Measurements from ENCODE around the gene IVNS1ABP. TPM values are rescaled to one million over a fixed set of nuclear protein-coding genes. Genes with fewer than 3 reads are reported as not detected.

IVNS1ABP gene
- total and polyA plus RNA-seq, 2 donors (not counting 3 experiments of a cell fraction or from before 2014, with no cell fraction given) = 26.3 to 81.6 TPM

- Histone ChIP-seq H4K20me1 (replicated peaks; ENCODE audit: control insufficient read depth, extremely low read depth, insufficient read depth, low read length) (peaks cover 21% of the 10 kb centered on the region), H3K9ac (replicated peaks; ENCODE audit: extremely low read depth, insufficient read depth, low read length) (peak overlapping the region; percentile 94), H3K9me1 (replicated peaks; ENCODE audit: control insufficient read depth, extremely low read depth, insufficient read depth, low read length) (peaks cover 2% of the 10 kb centered on the region), H3K27ac (ENCODE audit: insufficient read depth, low read depth, low read length) (peak overlapping the region; percentile 85), H3K4me3 (replicated peaks in 1 of 3; ENCODE audit: insufficient read depth in 1 of 3, low read depth in 1 of 3, low read length in 3 of 3) (peak overlapping the region; percentile 66 to 98 (median 94)), H3K4me1 (ENCODE audit: control insufficient read depth, extremely low read depth, insufficient read depth, low read length) (peaks cover 36% of the 10 kb centered on the region), H3K9me3 (replicated peaks; ENCODE audit: control insufficient read depth, insufficient read depth, low read length) (no peaks in the 10 kb centered on the region), H3K36me3 (ENCODE audit: control insufficient read depth in 2 of 2, extremely low read depth in 1 of 2, insufficient read depth in 2 of 2, low read length in 2 of 2) (no peaks in the 10 kb centered on the region), H2AFZ (ENCODE audit: low read depth, low read length) (no peak overlapping the region), H3K27me3 (ENCODE audit: control insufficient read depth in 2 of 2, insufficient read depth in 2 of 2, low read length in 2 of 2) (no peaks in the 10 kb centered on the region), H3K4me2 (ENCODE audit: insufficient read depth, low read length) (peak overlapping the region; percentile 95), H3K79me2 (ENCODE audit: control insufficient read depth, insufficient read depth, low read length) (peaks cover 56% of the 10 kb centered on the region)
- ChIA-PET POLR2A (interaction anchor here (0.8 to 2.4 kb wide), 9 partner anchors 14 to 364 kb away, joined by 3 to 9 read pairs (median 4); no protein-coding TSS in a partner anchor), CTCF (interaction anchor here (0.7 to 5.1 kb wide), 21 partner anchors 10 to 363 kb away, joined by 3 to 38 read pairs (median 4); no protein-coding TSS in a partner anchor)
- no peak for FAIRE-seq
- TF ChIP-seq POLR2A (IDR thresholded peaks at IDR 0.05; ENCODE audit: low read depth, low read length) = peak; percentile 61
- TF ChIP-seq, protein P1, sequence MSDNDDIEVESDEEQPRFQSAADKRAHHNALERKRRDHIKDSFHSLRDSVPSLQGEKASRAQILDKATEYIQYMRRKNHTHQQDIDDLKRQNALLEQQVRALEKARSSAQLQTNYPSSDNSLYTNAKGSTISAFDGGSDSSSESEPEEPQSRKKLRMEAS (IDR thresholded peaks at IDR 0.05; ENCODE audit: insufficient read depth, insufficient read length) = peak; percentile 33
- TF ChIP-seq MYC (IDR thresholded peaks at IDR 0.05; ENCODE audit: low read depth, low read length) = peak; percentile 25
- TF ChIP-seq POLR2AphosphoS5 (IDR thresholded peaks at IDR 0.05; ENCODE audit: insufficient read depth, low read depth, low read length) = peak; percentile 83
- TF ChIP-seq FOS (IDR thresholded peaks at IDR 0.05; ENCODE audit: borderline replicate concordance, insufficient read depth, low read length) = no peak
- no peak for TF ChIP-seq EZH2 (IDR thresholded peaks at IDR 0.05; ENCODE audit: borderline replicate concordance, low read depth, low read length, severe bottlenecking)
- TF ChIP-seq JUN (IDR thresholded peaks at IDR 0.05; ENCODE audit: borderline replicate concordance, insufficient read depth, insufficient read length, low read depth) = no peak
- dilution Hi-C loops (cut with MboI; ENCODE audit: extremely low pct_ligation_motif_present, low sequenced_read_pairs) (no loop called here), intact Hi-C loops (cut with micrococcal nuclease) (loop anchor here (1.0 to 5.0 kb wide), 13 partner anchors 50 to 896 kb away; partner anchors contain the start of genes SWT1 and TRMT1L)
- TSS peak; percentile 78 for BruUV-seq (replicated peaks)
- DNase-seq (ENCODE audit: low read depth, low spot score) = peak; percentile 88
Observed at GRCh38 chr1:185316163-185317033, 645 bp downstream of the IVNS1ABP start.

All from endothelial cell of umbilical vein (primary cell).